Vagina (tissue), 2 donors: ENCODE measurements around the gene MYO1C. TPM values are rescaled to one million over a fixed set of nuclear protein-coding genes. Genes with fewer than 3 reads are reported as not detected.
A peak's percentile ranks its signal among the peaks of the same experiment; 100 is the strongest.

Experiments used
- DNase-seq, 2 donors: peaks; one replicate each; pipeline ENCODE4 v3.0.0-alpha.2; 2017; ENCODE audit errors: extremely low spot score in 2 of 2
- H3K27ac ChIP-seq: fragments of 200-600 bp; sonication (generic); one replicate; pipeline ENCODE4 v1.5.1; 2019
- H3K27me3 ChIP-seq: fragments of 200-600 bp; sonication (generic); one replicate; pipeline ENCODE4 v1.5.1; 2019
- H3K36me3 ChIP-seq, 2 donors: fragments of 200-600 bp; sonication (generic); one replicate each; pipeline ENCODE4 v1.5.1; 2017 to 2019
- H3K4me1 ChIP-seq: fragments of 200-600 bp; sonication (generic); one replicate; pipeline ENCODE4 v1.5.1; 2019
- H3K4me3 ChIP-seq, 2 donors: fragments of 200-600 bp; sonication (generic); 1 replicate in 1 of 2; 2 replicates in 1 of 2; pipeline ENCODE4 v1.5.1; 2016 to 2019
- H3K9me3 ChIP-seq: fragments of 200-600 bp; sonication (generic); one replicate; pipeline ENCODE4 v1.5.1; 2019
- POLR2A ChIP-seq, 2 donors: fragments of 450-650 bp; IDR thresholded peaks; one replicate each; pipeline ENCODE4 v1.6.1; 2017; ENCODE audit warnings: antibody characterized with exemption in 2 of 2, mild to moderate bottlenecking in 2 of 2, moderate library complexity in 2 of 2
- POLR2AphosphoS5 ChIP-seq, 2 donors: sonication (generic); formaldehyde crosslinking; IDR thresholded peaks; one replicate each; pipeline ENCODE4 v1.9.0; 2017; ENCODE audit warnings: antibody characterized with exemption in 2 of 2, mild to moderate bottlenecking in 2 of 2, low read depth in 1 of 2; ENCODE audit not compliant: insufficient read depth in 1 of 2
- intact Hi-C: fragments of 100-400 bp; cut with DNase I; formaldehyde crosslinking; loops from one replicate; pipeline ENCODE4 v1.15.1; 2023
- total RNA-seq: library from RNA; depleted of rRNA; stranded (reverse); fragments of >200 nt; gene quantifications from one replicate; pipeline ENCODE4 v1.2.3, GENCODE V29; 2016
- TF ChIP-seq, protein P1 (sequence below), 3 experiments: fragments of 450-650 bp in 2 of 3; fragments of 200-600 bp in 1 of 3; sonication (generic) in 1 of 3; IDR thresholded peaks; one replicate each; pipeline ENCODE4 v1.5.1; 2017 to 2019; ENCODE audit warnings: antibody characterized with exemption in 3 of 3, mild to moderate bottlenecking in 2 of 3, moderate library complexity in 2 of 3

Gene MYO1C
- total RNA-seq, 1 donor from 2014 or later: 118 TPM

DNA sequence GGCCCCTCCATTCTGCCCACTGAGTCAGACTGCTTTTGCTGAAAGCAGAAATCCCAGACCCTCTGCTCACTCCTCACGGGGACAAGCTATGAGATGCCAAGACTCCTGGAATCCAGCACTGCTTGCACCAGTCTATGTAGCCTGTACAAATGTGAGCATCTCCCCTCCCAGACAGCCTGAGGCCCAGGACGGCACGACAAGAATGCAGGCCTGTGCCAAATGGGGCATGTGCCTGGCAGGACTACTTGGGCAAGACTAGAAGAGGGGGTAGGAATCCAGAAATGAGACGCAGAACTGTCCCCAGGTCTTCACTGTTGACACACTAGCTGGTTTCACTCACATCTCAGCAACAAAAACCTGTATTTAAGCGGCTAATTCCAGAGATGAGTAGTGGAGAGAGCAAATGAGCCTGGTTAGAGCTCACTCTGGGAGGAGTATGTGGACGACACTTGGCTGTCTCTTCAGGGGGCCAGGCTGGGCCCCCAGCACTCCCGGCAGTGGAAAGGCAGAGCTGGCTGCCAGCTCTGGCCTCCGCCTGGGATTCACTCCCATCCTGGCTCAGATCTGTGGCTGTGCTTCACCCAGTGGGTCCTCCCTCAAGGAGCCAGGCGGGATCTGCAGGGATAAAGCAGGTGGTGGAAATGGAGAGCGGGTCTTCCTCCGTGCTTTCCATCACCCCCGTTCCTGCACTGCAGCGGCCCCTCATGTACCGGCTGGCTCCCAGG, 2.9 kb upstream of the MYO1C start:
- DNase-seq: no peak
- TF ChIP-seq POLR2AphosphoS5 (IDR thresholded peaks at IDR 0.05; ENCODE audit: insufficient read depth in 1 of 2, low read depth in 1 of 2): no peak
- no peak for TF ChIP-seq POLR2A (IDR thresholded peaks at IDR 0.05)
- TF ChIP-seq, protein P1, sequence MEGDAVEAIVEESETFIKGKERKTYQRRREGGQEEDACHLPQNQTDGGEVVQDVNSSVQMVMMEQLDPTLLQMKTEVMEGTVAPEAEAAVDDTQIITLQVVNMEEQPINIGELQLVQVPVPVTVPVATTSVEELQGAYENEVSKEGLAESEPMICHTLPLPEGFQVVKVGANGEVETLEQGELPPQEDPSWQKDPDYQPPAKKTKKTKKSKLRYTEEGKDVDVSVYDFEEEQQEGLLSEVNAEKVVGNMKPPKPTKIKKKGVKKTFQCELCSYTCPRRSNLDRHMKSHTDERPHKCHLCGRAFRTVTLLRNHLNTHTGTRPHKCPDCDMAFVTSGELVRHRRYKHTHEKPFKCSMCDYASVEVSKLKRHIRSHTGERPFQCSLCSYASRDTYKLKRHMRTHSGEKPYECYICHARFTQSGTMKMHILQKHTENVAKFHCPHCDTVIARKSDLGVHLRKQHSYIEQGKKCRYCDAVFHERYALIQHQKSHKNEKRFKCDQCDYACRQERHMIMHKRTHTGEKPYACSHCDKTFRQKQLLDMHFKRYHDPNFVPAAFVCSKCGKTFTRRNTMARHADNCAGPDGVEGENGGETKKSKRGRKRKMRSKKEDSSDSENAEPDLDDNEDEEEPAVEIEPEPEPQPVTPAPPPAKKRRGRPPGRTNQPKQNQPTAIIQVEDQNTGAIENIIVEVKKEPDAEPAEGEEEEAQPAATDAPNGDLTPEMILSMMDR (IDR thresholded peaks at IDR 0.05): no peak
- H3K27me3 ChIP-seq: no peaks in the 10 kb centered on the region
- peak overlapping the region; percentile 65 for H3K27ac ChIP-seq
- H3K4me3 ChIP-seq: no peak overlapping the region
- H3K9me3 ChIP-seq: no peaks in the 10 kb centered on the region
- peaks cover 0 to 6% of the 10 kb centered on the region in 2 donors for H3K36me3 ChIP-seq
- intact Hi-C loops: no loop called here
- peaks cover 46% of the 10 kb centered on the region for H3K4me1 ChIP-seq

DNA sequence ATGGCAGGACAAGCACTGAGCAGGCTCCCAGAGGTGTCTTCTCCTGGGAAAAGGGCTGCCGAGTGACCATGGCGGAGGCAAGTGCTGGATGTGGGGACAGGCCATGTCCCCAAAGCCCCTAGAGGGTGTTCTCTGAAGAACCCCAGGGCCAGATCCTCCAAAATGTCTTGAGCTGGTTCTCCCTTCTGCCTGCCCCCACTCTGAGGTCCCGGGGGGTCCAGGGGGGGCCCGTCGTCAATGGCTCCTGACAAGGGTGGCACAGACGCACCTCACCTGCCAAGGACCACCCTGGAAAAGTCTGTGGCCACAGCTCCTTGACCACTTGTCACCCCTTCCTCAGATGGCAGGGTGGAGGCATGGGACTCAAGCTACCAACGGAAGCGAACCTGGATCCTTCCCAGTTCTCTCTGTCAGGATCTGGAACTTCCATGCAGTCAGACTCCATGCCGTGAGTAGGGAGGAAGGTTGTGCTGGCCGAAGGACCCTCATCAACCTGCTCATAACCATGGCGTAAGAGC, 2.3 kb upstream of the MYO1C start:
- TF ChIP-seq, protein P1 (IDR thresholded peaks at IDR 0.05): no peak
- no peak for TF ChIP-seq POLR2AphosphoS5 (IDR thresholded peaks at IDR 0.05; ENCODE audit: insufficient read depth in 1 of 2, low read depth in 1 of 2)
- TF ChIP-seq POLR2A (IDR thresholded peaks at IDR 0.05): no peak
- intact Hi-C loops: no loop called here
- H3K27me3 ChIP-seq: no peaks in the 10 kb centered on the region
- no peak for DNase-seq
- H3K36me3 ChIP-seq: peaks cover 0 to 6% of the 10 kb centered on the region in 2 donors
- no peak overlapping the region for H3K4me3 ChIP-seq
- no peaks in the 10 kb centered on the region for H3K9me3 ChIP-seq
- H3K4me1 ChIP-seq: peaks cover 53% of the 10 kb centered on the region
- H3K27ac ChIP-seq: no peak overlapping the region

DNA sequence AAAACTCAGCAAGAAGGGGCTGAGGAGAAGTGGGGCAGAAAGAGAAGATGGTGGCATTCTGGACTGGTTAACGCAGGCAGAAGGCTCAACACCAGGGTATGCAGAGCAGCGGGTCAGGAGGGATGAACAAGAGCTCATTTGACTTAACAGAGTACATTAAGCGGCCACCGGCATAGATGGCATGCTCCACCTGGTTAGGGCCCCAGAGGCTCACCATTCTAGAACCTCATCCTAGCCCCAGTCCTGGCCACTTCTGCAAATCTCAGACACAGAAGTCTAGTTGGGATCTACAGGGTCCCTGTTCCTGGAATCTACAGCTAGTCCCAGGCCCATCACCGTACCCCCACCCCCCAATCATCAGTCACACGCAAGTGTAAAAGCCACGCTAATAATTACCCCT, 1.7 kb upstream of the MYO1C start:
- Histone ChIP-seq H3K9me3 (no peaks in the 10 kb centered on the region), H3K36me3 (peaks cover 0 to 6% of the 10 kb centered on the region in 2 donors), H3K27me3 (no peaks in the 10 kb centered on the region), H3K27ac (no peak overlapping the region), H3K4me3 (no peak overlapping the region), H3K4me1 (peaks cover 58% of the 10 kb centered on the region)
- TF ChIP-seq, protein P1 (IDR thresholded peaks at IDR 0.05): no peak
- TF ChIP-seq POLR2A (IDR thresholded peaks at IDR 0.05) (no peak), POLR2AphosphoS5 (IDR thresholded peaks at IDR 0.05; ENCODE audit: insufficient read depth in 1 of 2, low read depth in 1 of 2) (no peak)
- no peak for DNase-seq
- intact Hi-C loops: no loop called here

DNA sequence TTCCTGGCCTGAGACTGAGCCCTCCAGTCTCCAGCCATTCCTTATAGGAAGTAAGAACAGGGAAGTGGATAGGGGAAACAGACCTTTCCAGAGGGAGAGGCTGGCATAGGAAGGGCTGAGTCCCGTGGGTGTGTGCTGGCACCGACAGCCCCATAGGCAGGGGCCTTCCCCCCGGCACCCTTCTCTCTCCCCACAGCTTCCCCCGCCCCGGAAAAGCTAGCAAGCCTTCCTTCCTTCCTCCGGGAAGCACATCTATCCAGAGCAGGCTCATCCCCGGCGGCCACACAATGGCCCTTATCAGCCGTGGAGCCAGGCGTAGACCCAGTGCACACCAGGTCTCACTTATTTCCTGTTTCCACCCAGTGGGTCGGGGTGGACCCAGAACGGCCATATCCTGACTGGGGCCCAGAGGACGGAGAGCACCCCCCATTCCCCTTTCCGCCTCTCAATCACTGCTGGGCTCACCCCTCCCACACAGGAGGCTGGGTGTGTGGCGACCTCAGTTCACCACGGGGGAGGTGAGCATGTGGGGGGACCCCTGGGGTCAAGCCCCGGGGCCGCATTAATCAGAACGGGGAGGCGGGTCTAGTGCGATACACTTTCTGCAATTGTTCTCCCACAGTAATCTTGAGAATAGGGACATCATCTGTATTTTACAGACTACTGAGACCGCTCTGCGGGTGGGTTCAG, 950 bp upstream of the MYO1C start:
- H3K4me1 ChIP-seq: peaks cover 66% of the 10 kb centered on the region
- no peaks in the 10 kb centered on the region for H3K9me3 ChIP-seq
- peak overlapping the region; percentile 94 for H3K27ac ChIP-seq
- no peaks in the 10 kb centered on the region for H3K27me3 ChIP-seq
- no peak for DNase-seq
- TF ChIP-seq, protein P1 (IDR thresholded peaks at IDR 0.05): no peak
- no peak for TF ChIP-seq POLR2A (IDR thresholded peaks at IDR 0.05)
- no peak for TF ChIP-seq POLR2AphosphoS5 (IDR thresholded peaks at IDR 0.05; ENCODE audit: insufficient read depth in 1 of 2, low read depth in 1 of 2)
- H3K4me3 ChIP-seq: no peak overlapping the region
- peaks cover 0 to 6% of the 10 kb centered on the region in 2 donors for H3K36me3 ChIP-seq
- intact Hi-C loops: no loop called here
